SIG-M5 treated with dmso at 0.1 percent for 504 hours (cell line): ENCODE measurements around the gene DPYSL4.

Experiments
- DNase-seq: peaks from one replicate; lab custom pipeline; 2025; ENCODE audit not compliant: unreplicated experiment; lab: John Stamatoyannopoulos, UW

Gene DPYSL4

DNA sequence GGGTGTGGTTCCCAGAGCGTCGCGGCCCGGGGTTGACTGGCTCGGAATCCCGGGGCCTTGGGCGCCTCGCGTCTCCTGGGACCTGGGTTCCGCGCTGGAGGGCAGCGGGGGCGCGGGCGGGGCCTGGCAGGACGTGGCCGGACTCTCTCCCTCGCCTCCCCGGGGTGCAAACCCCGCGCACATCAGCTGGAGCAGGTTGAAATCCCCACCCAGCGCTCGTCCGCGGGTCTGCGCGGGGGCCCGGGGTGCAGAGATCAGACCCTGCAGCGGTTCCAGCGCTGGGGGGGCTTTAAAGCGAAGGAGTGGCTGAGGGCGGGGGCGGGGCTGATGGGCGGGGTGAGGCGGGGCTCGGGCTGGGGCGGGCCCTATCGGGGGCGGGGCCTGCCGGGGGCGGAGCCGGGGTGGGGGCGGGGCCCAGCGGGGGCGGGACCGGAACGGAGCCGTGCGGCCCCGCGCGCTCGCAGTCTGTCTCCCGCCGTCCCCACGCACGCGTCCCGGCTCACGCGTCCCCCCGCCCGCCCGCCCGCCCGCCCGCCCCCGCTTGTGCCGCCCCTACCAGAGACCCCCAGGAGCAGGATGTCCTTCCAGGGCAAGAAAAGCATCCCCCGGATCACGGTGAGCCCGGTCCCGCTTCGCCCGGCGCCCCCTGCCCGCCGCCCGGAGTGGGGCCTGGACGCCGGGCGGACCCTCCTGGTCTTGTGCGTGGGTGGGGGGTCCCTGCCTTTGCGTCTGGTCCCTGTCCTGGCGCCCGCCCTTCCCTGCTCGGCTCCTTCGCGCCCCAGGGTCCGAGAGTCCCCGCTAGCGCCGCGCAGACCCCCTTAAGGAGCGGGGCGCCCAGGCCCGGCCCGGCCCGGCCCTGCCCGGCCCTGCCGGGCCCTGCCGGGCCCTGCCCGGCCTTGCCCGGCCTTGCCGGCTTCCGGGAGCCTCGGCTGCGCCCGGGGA, at the start of gene DPYSL4:
TSS of gene DPYSL4 (plus strand) at position 461 of the 942 bp plus-strand sequence. CDS start at position 577, 116 bp downstream.
- DNase-seq, result no peak

DNA sequence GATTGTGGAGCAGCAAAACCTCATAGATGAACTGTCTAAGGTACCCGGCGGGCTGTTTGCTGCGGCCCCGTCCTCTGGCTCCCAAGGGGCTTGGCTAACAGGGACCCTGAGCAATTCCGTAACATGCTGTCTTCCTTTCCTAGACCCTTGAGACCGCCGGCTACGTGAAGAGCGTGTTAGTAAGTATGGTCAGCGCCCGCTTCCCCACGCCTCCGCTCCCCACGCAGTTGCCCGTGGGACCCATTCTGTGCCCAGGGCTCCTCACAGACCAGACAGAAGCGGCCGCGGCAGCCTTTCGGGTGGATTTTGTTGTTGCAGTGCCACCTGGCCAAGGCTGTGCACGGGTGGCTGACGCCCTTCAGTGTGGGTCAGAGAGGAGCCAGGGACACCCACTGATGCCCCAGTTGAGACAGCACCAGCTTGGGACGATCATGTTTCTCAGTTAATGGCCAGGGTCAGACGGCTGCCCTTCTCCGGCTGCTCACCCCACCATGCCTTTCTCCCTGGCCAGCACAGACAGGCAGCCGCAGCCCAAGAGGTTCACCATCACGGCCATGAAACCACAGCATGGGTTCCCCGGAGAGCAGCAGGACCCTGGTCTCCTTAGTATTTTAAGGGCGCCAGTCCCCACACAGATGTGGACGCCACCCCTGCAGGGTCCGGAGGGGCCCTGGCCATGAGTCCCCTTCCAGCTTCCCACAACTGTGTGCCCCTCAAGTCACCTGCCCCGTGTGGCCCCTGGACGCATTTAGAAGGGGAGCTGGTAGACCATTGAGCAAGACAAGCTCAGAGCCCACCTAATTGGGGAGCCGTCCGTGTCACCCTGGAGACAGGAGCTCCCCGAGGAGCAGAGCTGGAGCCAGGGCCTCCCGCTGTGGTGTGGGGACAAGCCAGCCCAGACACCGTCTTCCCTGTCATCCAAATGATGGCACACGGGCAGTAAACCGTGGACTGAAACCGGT, 49.4 kb upstream of the DPYSL4 start:
- DNase-seq, result no peak

DNA sequence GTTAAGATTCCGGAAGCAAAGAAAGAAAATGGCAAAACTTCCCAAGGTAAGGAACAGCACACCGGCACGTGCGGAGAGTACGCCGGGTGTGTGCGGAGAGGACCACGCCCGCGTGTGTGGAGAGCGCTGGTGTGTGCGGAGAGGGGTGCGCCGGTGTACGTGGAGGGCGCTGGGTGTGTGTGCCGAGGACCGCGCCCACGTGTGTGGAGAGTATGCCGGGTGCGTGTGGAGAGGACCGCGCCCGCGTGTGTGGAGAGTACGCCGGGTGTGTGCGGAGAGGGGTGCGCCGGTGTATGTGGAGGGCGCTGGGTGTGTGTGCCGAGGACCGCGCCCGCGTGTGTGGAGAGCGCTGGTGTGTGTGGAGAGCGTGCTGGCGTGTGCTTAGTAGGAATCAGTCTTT, 48.6 kb upstream of the DPYSL4 start:
- no peak for DNase-seq

DNA sequence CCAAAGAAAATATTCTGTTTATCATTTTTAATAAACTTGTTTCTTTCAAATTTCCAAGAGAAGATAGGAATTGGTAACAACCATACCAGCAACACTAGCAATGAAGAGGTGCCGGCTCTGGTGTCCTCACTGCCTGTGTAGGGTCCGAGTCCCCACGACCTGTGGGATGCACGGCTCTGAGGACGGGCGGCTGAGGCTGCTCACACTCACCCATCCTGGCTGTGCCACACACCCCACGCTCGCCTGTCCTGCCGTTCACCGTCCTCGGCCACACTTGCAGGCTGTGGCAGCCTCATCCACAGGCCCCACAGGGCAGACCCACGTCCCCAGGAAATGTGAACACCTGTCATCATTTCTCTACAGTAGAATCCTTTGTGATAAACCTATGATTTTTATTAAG, 48.2 kb upstream of the DPYSL4 start:
- no peak for DNase-seq

DNA sequence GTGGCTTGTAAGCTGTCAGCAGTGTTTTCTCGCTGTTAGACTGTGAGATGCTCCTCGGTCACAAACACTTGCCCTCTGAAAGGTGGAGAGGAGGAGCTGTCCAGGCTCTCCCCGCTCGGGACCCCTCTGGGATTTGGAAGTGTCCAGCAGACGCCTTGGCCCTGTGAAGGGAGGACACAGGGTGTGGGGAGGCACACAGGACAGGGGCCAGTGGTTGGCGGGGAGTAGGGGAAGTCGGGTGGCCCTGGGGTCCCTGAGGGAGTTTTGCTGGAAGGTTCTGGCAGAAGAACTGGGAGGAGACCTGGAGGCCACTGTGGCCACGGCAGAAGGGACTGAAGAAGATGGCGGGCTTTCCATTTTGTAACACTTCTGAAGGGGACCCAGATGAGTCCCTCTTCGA, 47.2 kb upstream of the DPYSL4 start:
- no peak for DNase-seq

DNA sequence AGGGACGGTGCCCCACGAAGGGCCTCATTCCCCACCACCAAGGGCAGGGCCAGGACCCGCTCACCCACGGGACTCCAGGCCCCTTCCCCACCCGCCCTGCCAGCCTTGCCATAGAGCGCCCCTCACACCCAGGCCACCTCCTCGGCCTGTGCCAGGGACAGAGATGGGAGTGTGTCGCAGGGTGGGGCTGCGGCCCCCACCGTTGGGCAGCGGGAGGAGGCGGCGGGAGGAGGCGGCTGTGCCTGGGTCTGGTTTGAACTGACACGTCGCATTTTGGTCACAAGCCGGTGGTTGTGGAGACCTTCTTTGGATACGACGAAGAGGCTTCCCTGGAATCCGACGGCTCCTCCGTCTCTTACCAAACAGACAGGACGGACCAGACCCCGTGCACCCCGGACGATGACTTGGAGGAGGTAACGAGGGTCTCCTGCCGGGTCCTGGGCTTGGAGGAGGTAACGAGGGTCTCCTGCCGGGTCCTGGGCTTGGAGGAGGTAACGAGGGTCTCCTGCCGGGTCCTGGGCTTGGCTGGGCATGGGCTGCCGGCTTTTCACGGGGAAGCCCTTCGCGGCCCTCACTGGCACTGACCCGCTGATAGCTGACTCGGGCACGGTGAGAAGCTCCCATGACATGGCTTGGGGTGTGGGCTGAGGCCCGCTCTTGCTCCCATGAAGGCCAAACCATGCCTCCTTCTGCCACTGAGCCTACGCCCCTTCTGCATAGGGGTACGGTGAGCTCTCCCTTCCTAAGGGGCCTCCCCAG, 46.4 kb upstream of the DPYSL4 start:
- DNase-seq, result no peak

DNA sequence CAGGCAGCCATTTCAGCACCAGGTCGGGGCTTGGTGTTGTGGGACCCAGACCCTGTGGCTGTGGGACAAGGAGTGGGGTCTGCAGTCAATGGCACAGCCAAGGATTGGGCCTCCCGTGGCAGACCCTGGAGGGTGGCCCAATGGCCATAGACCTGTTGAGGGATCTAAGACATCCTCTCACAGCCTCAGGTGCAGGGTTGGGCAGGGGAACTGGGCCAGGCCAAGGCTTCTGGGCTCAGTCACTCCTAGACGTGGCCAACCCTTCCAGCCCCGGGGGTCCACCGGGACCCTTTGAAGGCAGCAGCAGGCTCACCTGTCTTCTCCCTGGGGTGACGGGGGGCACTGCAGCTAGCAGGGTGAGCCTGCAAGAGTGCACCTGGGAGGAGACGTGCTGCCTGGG, 45.7 kb upstream of the DPYSL4 start:
- DNase-seq, result no peak

DNA sequence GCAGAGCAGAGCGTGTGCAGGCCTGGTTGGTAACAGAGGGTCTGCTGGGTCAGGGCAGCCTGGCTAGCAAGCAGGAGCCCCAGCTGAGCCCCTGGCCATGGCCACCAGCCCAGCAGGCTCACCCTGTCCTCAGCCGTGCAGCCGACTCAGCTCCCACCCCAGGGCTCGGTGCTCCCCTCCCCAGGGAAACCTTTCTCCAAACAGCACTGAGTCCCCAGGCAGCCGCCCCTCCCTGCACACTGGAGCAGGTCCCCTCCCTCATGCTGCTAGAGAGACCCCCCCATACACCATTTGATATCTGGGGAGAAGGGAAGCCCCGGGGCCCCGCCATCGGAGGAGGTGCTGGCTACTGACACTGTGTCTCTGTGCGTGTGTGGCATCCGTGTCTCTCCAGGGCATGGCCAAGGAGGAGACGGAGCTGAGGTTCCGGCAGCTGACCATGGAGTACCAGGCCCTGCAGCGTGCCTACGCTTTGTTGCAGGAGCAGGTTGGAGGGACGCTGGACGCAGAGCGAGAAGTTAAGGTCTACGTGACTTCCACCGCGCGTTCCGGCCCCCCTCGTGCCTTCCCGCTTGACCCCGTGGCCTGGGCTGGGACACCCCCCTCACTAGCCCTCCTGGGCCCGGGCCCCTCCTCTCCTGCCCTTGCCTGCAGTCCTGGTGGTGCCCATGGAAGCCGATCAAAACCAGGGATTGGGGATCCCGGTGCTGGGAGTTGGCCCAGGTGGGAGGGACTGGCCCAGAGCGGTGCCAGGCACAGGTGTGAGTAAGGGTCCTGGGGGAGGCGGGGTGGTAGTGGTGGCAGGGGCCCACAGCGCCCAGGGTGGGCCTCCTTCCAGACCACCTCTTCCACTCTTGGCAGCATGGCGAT, 45.0 kb upstream of the DPYSL4 start:
- no peak for DNase-seq

DNA sequence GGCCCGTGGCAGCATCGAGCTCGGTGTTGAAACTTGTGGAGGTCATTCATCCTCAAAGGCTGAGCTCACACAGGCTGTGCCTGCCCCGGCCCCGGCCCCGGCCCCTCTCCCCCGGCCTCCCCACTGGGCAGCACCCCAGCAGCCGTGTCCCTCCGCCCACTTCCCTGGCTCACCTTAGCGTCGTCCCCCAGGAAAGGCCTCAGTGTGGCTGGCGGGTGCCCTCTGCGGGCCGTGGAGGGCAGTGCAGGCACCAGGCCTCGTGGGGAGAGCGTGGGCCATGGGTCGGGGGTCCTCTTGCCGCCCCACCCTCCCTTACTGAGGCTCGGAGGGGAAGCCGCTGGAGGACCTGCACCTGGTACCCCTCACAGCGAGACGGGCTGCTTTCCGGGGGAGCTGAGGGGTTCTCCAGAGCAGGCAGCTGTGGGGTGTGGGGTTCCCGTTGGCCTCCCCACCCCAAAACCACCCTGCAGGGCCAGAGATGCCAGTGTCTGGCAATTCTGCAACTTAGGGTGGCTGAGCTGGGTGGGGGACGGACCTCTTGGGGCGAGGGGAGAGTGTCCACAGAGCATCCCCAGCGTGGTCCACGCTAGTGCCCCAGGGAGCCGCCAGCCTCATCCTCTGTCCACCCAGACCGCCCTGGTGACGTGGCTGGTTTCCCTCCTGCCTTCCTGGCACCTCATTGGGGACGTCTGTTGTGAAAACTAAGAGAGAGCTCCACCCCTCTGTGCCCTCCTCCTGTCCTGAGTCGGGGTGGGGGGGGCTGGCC, 44.2 kb upstream of the DPYSL4 start:
- DNase-seq, result no peak

DNA sequence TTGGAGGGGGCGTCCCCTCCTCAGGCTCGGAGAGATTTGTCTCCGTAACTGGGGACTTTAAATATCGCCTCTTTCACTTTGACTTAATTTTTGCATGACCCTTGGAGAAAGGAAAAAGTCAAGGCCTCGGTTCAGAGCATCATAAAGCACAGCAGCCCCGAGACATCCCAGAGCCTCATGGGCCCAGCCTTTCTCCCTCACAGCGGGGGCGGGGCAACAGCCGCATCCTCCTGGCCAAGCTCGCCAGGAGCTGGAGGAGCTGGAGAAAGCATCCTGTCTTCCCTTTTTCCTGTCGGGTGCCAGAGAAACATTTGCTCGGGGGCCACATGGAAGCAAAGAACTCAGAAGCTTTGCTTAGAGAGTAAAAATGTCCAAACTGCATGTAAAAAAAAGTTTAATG, 43.6 kb upstream of the DPYSL4 start:
- DNase-seq, result no peak

DNA sequence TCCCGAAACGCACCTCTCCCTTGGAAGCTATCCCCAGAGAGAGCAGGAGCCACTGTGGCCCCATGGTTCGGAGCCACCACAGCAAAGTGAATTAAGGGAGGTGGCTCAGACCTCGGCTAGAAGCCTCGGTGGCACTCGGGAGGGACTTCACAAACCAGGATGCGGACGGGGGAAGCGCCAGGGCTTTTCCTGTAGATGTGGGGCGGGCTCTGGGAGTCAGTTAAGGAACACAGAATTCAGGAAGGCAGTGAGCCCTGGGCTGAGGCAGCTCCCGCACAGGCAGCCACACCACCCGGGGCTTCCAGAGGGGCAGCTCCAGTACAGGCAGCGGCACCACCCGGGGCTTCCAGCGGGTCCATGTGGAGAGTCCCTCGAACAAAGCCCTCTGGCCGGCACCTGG, 42.7 kb upstream of the DPYSL4 start:
- no peak for DNase-seq

DNA sequence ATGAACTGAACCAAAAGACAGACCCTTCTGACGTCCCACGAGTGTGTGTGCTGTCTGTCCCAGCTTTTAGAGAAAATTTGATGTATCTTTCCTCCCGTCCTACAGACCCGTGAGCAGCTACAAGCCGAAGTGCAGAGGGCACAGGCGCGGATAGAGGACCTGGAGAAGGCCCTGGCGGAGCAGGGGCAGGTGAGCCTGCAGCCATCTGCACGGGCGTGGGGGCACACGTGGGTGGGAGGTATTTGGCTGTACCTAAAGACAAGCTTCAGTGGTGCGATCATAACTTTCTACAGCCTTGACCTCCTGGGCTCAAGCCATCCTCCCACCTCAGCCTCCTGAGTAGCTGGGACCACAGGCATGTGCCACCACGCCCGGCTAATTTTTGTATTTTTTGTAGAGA, 41.7 kb upstream of the DPYSL4 start:
- DNase-seq, result no peak

DNA sequence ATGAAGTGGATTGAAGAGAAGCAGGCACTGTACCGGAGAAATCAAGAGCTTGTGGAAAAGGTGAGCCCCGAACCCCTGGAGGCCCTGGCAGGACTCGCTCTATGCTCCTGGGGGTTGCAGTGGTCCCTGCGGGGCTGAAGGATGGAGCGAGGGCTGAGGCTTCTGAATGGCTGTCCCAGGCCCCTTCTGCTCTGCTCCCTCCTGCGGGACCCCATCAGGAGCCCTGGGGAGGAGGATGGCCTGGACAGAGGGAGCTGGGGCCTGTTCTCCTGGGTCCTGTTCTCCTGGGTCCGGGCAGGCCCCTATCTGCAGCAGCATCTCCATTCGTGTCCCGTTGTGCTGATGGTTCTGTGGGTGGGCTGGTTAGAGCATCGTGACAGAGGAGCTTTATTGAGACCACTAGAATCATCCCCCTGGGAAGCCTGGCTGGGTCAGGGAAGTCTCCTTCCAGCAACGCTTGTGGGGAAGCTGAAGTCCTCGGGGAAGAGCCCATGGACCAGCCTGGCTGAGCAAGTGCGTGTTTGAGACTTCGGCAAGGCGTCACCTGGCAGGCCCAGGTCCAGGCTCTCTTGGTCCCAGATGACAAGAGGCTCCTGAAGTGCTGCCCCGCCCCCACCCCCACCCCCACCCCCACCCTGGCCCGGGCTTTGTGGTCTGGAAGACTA, 41.1 kb upstream of the DPYSL4 start:
- no peak for DNase-seq

DNA sequence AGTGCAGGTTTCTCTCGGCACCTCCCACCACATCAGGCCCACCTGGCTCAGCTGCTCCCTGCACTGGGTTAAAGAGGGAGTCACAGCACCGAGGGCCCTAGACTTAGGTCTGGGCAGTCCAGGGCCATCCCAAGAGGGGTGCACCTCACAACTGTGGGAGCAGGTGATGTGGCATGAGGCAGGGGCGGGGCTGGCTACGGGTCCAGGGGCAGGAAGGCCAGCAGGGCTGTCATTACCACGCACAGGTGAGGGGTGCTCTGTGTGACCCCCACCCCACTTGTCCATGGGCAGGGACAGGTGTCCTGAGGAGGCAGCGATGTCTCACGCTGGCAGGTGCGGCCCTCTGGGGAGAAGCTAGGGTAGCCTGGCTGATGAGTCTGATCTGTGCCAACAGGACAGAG, 40.5 kb upstream of the DPYSL4 start:
- no peak for DNase-seq

DNA sequence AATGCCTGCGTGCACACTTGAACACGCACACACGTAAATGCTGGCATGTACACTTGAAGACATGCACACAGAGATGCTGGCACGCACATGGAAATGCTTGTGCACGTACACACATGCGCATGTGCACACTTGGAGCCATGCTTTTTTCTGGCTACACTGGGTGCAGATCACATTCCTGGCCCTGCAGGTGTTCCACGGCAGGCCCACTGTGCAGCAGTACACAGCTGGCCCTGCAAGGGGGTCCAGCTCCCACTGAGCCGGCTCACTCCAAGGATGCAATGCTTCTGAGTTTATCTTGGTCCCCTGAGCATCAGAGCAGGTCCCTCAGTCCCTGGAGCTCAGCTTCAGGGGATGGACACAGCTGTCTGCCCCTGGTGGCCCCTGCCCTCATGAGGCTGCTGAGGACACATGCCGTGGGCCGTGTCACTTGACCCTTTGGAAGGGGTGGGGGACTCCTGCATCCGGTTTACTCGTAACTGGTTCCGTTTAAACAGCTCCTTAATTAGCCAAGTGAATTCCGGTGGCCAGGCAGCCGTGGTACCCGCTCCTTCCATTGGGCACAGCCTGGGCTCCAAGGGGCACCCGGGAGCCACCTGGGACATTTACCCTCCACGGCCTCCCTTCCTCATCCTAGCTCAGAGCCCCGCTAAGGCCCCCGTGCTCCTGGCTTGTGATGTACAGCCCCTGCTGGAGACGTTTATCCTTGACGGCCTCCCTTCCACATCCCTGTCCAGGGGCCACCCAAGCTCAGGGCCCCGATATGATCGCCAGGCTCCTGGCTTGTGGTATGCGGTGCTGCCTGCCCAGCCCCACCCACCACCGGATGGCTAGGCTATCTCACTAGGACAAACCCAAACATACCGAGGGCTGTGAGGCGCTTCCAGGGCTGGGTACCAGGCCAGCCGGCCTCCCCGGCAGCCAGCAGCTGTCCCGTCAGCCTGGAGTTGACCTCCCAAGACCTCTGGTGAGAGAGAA, 39.5 kb upstream of the DPYSL4 start:
- no peak for DNase-seq

DNA sequence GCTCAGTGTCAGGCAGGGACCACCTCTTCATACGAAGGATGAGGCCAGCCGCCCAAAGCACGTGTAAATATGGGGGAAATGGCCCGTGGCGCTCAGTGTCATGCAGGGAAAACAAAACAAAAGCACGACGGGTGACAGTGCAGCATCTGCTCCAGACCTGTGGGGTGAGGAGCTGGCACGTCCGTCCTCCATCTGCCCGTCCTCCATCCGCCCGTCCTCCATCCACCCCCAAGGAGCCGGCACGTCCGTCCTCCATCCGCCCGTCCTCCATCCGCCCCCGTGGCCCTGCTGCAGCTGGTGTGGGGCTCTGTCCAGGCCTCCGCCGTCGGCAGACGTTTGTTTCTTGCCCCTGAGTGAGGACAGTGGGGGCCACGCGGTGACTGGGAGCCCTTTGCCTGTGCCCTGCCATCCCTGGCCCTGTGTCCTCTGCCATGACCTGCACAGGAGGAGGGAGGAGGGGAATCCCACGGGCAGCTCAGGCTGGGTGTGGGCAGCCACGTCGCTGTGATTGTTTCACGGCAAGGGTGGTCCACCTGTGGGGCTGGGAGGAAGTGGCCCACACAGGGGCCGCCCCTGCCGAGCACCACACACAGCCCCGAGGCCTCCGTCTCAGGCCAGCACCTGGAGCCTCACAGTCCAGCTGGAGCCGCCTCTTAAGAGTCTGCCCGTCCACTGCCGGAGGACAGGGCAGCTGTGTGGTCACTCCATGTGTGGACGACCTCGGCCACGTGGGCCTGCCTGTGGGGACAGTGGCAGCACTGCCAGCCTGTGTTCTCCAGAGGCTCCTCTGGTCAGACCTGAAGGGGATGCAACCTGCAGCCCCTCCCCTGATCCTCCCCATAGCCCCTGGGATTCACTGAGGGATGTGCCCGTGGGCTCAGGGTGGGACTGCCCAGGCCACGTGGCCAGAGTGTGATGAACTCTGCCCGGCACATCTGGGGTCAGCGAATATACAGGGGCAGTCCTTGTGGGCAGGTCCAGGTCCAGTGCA, 38.2 kb upstream of the DPYSL4 start:
- no peak for DNase-seq
